ENCODE results near the gene STXBP6.

- TF ChIP-seq CTCF (tag by site-specific recombination; IDR thresholded peaks at IDR 0.05) (no peak), REST (tag by site-specific recombination; IDR thresholded peaks at IDR 0.05) (no peak), KLF16 (tag by site-specific recombination; IDR thresholded peaks at IDR 0.05) (no peak), AEBP2 (tag by site-specific recombination; IDR thresholded peaks at IDR 0.05; ENCODE audit: borderline replicate concordance) (no peak), ZNF121 (tag by site-specific recombination; IDR thresholded peaks at IDR 0.05) (no peak), SP2 (tag by site-specific recombination; IDR thresholded peaks at IDR 0.05) (no peak), HOXA7 (CRISPR knock-in tag; IDR thresholded peaks at IDR 0.05; ENCODE audit: borderline replicate concordance) (no peak), ZNF530 (tag by site-specific recombination; IDR thresholded peaks at IDR 0.05; ENCODE audit: low read depth) (no peak), ATF2 (tag by site-specific recombination; IDR thresholded peaks at IDR 0.05; ENCODE audit: low read depth) (peak; percentile 20; the same call in 1 of the 2 replicates), ZNF837 (tag by site-specific recombination; IDR thresholded peaks at IDR 0.05) (no peak), SETDB1 (IDR thresholded peaks at IDR 0.05; ENCODE audit: insufficient read length, low read length) (no peak), ZNF560 (tag by site-specific recombination; IDR thresholded peaks at IDR 0.05; ENCODE audit: borderline replicate concordance) (no peak), REPIN1 (tag by site-specific recombination; IDR thresholded peaks at IDR 0.05; ENCODE audit: low read depth) (no peak)
These were observed 42.8 kb downstream of the STXBP6 start for GRCh38 chr14:25006961-25007795.

Data from HEK293 (cell line).